Measurements from ENCODE around the gene ENPP6. TPM values are rescaled to one million over a fixed set of nuclear protein-coding genes. Genes with fewer than 3 reads are reported as not detected.

The ENPP6 gene
- total RNA-seq, 1 donor from 2014 or later = not detected

DNA sequence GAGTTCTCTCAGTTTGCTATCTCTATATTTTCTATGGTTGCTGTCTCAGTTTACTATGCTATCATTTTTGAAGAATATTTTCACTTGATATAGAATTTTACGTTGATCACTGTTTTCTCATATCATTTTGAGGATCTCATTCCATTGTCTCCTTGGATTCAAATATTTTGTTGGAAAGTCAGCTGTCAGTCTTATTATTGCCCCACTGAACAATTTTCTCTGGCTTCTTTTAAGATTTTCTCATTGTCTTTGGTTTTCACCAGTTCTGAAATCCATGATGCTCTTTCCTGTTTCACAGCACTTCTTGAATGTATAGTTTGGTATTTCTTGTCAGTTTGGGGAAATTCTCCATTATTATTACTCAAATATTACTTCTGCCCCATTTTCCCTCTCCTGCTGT lies 81.1 kb downstream of the ENPP6 start:
- Mint-ChIP-seq H3K36me3 (ENCODE audit: unreplicated experiment) (peaks cover 27% of the 10 kb centered on the region), H3K4me1 (ENCODE audit: low read depth, unreplicated experiment) (no peaks in the 10 kb centered on the region), H3K27ac (ENCODE audit: unreplicated experiment) (no peak overlapping the region), H3K9me3 (ENCODE audit: unreplicated experiment) (peaks cover 7% of the 10 kb centered on the region), H3K4me3 (ENCODE audit: unreplicated experiment) (no peak overlapping the region), H3K27me3 (ENCODE audit: unreplicated experiment) (no peaks in the 10 kb centered on the region)
- no peak for DNase-seq
- TF ChIP-seq, protein P1, sequence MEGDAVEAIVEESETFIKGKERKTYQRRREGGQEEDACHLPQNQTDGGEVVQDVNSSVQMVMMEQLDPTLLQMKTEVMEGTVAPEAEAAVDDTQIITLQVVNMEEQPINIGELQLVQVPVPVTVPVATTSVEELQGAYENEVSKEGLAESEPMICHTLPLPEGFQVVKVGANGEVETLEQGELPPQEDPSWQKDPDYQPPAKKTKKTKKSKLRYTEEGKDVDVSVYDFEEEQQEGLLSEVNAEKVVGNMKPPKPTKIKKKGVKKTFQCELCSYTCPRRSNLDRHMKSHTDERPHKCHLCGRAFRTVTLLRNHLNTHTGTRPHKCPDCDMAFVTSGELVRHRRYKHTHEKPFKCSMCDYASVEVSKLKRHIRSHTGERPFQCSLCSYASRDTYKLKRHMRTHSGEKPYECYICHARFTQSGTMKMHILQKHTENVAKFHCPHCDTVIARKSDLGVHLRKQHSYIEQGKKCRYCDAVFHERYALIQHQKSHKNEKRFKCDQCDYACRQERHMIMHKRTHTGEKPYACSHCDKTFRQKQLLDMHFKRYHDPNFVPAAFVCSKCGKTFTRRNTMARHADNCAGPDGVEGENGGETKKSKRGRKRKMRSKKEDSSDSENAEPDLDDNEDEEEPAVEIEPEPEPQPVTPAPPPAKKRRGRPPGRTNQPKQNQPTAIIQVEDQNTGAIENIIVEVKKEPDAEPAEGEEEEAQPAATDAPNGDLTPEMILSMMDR (IDR thresholded peaks at IDR 0.05; ENCODE audit: partially characterized antibody, unreplicated experiment) = no peak

DNA sequence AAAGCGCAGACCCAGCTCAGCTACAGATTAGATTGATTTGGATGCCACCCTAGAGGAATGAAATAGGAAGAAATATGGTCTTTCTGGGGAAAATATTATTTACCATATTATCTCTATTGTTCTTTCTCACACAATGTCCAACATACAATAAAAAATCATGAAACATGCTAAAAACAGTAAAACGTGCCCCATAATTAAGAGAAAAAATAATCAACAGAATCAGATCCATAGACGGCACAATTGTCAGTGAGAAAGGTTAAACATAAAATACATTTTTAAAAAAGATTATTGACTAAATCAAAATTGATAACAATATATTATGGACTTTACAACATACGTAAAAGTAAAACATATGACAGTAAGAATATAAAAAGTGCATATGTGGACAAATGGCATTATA lies 90.9 kb downstream of the ENPP6 start:
- Mint-ChIP-seq H3K36me3 (ENCODE audit: unreplicated experiment) (no peaks in the 10 kb centered on the region), H3K4me3 (ENCODE audit: unreplicated experiment) (no peak overlapping the region), H3K27ac (ENCODE audit: unreplicated experiment) (no peak overlapping the region), H3K9me3 (ENCODE audit: unreplicated experiment) (peaks cover 7% of the 10 kb centered on the region), H3K27me3 (ENCODE audit: unreplicated experiment) (no peaks in the 10 kb centered on the region), H3K4me1 (ENCODE audit: low read depth, unreplicated experiment) (no peaks in the 10 kb centered on the region)
- no peak for DNase-seq
- TF ChIP-seq, protein P1 (IDR thresholded peaks at IDR 0.05; ENCODE audit: partially characterized antibody, unreplicated experiment) = no peak

DNA sequence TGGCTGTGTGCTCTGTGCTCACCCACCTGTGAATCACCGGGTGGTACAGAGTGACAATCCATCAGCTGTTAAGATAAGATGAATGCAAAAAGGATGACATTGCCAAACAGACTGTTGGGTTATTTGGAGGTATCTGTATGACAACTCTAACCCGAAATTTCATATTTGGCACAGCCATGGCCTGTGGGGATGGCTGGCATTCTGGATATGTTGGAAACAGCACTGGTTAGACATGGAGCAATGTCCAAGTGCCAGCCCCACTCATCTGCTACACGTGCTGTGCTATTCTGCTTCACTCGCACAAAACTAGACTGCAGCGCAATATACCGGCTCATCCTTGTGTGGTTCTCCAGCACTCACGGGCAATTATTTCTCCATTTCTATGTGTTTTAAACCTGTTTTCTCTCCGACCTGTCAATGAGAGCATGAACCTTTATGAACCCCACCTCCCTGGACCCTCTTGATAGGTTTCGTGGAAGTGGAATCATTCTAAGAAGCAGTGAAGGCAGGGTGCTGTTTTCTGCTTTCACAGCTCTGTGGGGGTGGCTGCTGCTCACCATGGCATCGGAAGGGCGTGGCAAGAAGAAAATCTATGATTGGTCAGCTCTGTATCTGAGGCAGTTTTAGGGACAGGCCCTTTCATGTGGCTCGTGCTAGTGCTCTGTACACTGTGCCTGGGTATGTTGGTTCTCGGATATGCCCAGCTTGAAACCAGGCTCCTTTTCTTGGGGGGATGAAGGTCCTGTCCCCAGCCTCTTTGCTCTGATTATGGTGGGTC lies 94.9 kb downstream of the ENPP6 start:
- peaks cover under 1% of the 10 kb centered on the region for H3K27me3 Mint-ChIP-seq (ENCODE audit: unreplicated experiment)
- H3K9me3 Mint-ChIP-seq (ENCODE audit: unreplicated experiment) = peaks cover 6% of the 10 kb centered on the region
- no peak overlapping the region for H3K4me3 Mint-ChIP-seq (ENCODE audit: unreplicated experiment)
- H3K4me1 Mint-ChIP-seq (ENCODE audit: low read depth, unreplicated experiment) = no peaks in the 10 kb centered on the region
- no peaks in the 10 kb centered on the region for H3K36me3 Mint-ChIP-seq (ENCODE audit: unreplicated experiment)
- H3K27ac Mint-ChIP-seq (ENCODE audit: unreplicated experiment) = no peak overlapping the region
- no peak for DNase-seq
- TF ChIP-seq, protein P1 (IDR thresholded peaks at IDR 0.05; ENCODE audit: partially characterized antibody, unreplicated experiment) = no peak

DNA sequence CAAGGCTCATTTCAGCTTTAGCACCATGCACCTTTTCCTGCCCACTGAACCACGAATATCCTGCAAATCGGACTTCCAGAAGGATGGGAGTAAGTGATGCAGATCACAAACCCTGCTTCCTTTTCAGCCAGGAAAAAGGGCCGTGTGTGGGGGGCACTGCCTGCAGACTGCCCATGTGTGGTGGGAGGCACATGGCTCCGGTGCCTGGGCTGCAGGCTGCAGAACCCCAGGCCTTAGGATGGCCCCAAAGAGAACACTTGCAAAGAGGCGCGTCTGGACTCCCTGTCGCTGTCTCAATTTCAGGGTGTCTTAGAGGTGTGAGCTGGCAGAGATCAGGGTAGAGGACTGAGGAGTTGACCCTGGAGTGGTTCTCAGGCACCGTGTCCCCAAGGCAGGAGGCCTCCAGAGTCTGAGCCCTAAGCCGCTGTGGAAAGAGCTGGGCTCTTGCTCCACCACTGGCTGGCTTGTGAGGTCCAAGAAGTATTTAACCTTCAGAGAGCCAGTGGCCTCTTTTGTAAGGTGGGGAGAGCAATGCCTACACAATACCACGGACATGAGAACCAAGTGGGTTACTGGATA lies 97.0 kb downstream of the ENPP6 start:
- Mint-ChIP-seq H3K4me3 (ENCODE audit: unreplicated experiment) (no peak overlapping the region), H3K4me1 (ENCODE audit: low read depth, unreplicated experiment) (no peaks in the 10 kb centered on the region), H3K36me3 (ENCODE audit: unreplicated experiment) (no peaks in the 10 kb centered on the region), H3K9me3 (ENCODE audit: unreplicated experiment) (peaks cover 4% of the 10 kb centered on the region), H3K27me3 (ENCODE audit: unreplicated experiment) (peaks cover 2% of the 10 kb centered on the region), H3K27ac (ENCODE audit: unreplicated experiment) (no peak overlapping the region)
- TF ChIP-seq, protein P1 (IDR thresholded peaks at IDR 0.05; ENCODE audit: partially characterized antibody, unreplicated experiment) = no peak
- no peak for DNase-seq

DNA sequence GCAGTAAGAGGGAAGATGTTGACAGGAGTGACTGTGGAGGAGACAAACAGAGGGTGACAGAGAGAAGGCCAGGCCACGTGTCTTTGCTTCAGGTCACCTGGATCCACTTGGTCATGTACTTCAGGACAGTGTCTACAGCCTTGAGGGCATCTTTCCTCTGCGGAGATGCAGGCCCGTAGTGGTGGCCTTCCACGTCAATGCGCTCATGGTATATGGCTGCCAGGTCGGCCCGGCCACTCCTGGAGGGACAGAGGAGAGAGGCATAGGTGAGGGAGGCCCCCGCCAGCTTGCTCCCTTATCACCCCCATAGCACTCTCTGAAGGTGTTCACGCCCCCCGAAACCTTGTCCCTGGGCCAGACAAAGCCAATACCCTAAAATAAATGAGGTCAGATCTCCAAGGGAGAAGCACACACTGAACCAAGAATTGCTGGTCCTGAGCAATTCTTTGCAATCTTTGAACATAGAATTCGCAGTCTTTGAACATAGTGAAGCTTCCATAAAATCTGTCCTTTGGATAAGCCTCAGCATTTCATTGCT lies 99.9 kb downstream of the ENPP6 start:
- Mint-ChIP-seq H3K27me3 (ENCODE audit: unreplicated experiment) (peaks cover 2% of the 10 kb centered on the region), H3K4me1 (ENCODE audit: low read depth, unreplicated experiment) (no peaks in the 10 kb centered on the region), H3K36me3 (ENCODE audit: unreplicated experiment) (no peaks in the 10 kb centered on the region), H3K27ac (ENCODE audit: unreplicated experiment) (no peak overlapping the region), H3K4me3 (ENCODE audit: unreplicated experiment) (no peak overlapping the region), H3K9me3 (ENCODE audit: unreplicated experiment) (peaks cover 2% of the 10 kb centered on the region)
- no peak for DNase-seq
- TF ChIP-seq, protein P1 (IDR thresholded peaks at IDR 0.05; ENCODE audit: partially characterized antibody, unreplicated experiment) = no peak
